GM12891 (cell line): ENCODE results near the gene SLC24A3.

Experiments
- PAX5 ChIP-seq: IDR thresholded peaks from 2 replicates; pipeline ENCODE4 v1.6.1; 2011; ENCODE audit warnings: low read length, moderate library complexity, mild to moderate bottlenecking; ENCODE audit not compliant: insufficient read depth, severe bottlenecking
- POLR2A ChIP-seq: IDR thresholded peaks from 2 replicates; pipeline ENCODE4 v1.6.1; 2011; ENCODE audit warnings: low read depth, low read length, control low read depth
- POLR2AphosphoS5 ChIP-seq: IDR thresholded peaks from 2 replicates; pipeline ENCODE4 v1.6.1; 2011; ENCODE audit warnings: low read depth, low read length, control low read depth
- POU2F2 ChIP-seq: IDR thresholded peaks from 2 replicates; pipeline ENCODE4 v1.6.1; 2011; ENCODE audit warnings: low read depth, mild to moderate bottlenecking, control low read depth, low read length, moderate library complexity
- SPI1 ChIP-seq: IDR thresholded peaks from 2 replicates; pipeline ENCODE4 v1.6.1; 2011; ENCODE audit warnings: low read depth, low read length, control low read depth
- TAF1 ChIP-seq: IDR thresholded peaks from 2 replicates; pipeline ENCODE4 v1.6.1; 2011; ENCODE audit warnings: low read depth, low read length, control low read depth

DNA sequence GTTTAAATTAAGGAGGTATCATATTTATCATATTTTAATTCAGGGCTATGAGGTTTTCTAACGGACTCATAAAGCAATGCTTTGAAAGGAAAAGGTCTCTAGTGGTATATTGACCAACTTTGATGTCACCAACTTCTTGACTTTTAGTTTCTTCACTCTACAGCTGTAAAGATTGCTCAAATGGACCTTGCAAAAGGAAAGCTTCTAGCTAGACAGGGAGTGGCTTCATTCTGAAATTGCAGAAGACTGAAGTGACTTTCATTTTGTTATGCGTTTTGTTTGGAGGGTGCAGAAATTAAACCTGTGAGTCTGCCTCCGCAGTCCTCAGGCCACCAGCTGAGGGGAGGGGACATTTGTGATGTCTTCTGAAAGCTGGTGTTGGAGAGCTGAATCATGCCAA is 95.7 kb downstream of the SLC24A3 start:
- no peak for TF ChIP-seq POLR2AphosphoS5
- TF ChIP-seq TAF1 = no peak
- TF ChIP-seq POLR2A = no peak
- no peak for TF ChIP-seq SPI1
- no peak for TF ChIP-seq POU2F2
- no peak for TF ChIP-seq PAX5
